ACHN (cell line): ENCODE measurements around the gene ZDHHC11B.
"Not testable (repeated sequence)": the region's sequence is repeated elsewhere in the genome, so short reads cannot be mapped to it uniquely, and the experiment has no call there.

Source experiments
- DNase-seq: peaks from one replicate; pipeline ENCODE4 v3.0.0-alpha.2; 2015
- in situ Hi-C: cut with HindIII; loops from 2 replicates; pipeline ENCODE4 v1.10.0; 2017; ENCODE audit warnings: low sequenced_read_pairs, low pct_ligation_motif_present, low pct_unique_long_range_greater_than_20kb

Gene ZDHHC11B

DNA sequence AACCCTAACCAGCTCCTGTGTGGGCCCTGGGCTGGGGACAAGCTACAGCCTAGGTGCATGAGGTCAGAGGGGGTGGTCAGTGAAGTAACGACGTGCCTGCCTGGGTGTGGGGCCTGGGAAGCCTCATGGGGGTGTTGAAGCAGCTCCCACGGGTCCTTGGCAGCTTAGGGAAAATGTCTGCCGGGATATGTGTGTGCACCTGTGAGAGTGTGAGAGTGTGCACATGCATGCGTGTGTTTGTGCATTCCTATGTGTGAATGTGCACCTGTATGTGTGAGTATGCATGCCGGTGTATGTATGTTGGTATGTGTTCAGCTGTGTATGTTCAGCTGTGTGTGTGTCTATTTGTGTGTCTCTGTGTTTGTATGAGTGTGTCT is 3.3 kb upstream of the ZDHHC11B start:
- DNase-seq, in situ Hi-C loops: not testable (repeated sequence)

DNA sequence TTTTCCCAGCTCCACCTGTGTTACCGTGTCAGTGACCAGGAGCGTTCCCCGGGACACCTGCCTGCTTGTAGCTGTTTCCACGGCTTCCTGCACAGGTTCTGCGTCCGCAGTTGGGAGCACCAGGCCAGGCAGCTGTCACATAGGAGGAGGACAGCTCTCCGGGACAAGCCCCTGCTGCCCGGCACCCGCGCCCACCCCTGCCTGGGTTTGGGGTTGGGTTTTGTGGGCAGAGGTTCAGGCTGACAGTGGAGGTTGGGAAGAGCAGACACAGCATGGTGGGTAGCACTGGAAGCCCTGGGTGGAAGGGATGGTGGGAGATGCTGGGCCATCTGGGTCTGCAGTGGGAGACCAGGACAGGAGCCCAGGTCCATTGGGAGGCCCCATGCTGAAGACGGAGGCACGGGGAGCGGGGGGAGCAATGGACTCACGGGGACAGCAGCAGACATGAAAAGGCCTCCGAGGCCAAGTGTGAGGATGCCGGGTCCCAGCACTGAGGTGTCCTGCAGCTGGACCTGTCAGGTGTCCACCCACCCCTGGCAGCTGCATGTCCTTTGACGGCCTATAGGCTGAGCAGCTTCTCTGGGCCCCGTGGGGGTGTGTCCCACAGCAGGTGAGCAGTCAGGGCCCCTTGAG is 2.8 kb upstream of the ZDHHC11B start:
- in situ Hi-C loops = not testable (repeated sequence)

DNA sequence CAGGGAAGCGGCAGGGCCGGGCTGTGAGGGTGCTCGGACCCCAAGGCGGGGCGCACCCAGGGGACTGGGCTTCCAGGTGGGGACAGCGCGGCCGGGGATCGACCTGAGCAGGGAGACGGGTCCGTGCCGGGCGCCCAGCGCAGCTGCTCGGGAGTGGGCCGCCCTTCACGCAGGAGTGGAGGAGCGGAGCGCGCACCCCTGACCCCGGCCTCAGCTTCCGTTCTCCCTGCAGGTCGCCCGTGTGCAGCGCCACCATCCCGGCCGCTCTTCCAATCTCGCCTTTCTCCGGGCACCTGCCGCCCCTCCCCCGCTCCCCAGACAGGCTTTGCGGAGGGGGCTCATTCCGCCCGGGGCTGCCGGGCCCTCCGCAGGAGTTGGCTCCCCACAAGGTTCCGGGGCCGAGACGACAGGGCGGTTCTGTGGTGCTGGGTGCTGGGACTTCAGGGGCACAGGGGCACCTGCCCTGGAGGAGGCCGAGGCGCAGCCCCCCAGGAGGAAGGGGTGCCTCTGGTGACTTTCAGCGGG is 714 bp upstream of the ZDHHC11B start:
- DNase-seq, in situ Hi-C loops: not testable (repeated sequence)

More for the DNA sequence above, 2.8 kb upstream of the ZDHHC11B start:
- DNase-seq = not testable (repeated sequence)

DNA sequence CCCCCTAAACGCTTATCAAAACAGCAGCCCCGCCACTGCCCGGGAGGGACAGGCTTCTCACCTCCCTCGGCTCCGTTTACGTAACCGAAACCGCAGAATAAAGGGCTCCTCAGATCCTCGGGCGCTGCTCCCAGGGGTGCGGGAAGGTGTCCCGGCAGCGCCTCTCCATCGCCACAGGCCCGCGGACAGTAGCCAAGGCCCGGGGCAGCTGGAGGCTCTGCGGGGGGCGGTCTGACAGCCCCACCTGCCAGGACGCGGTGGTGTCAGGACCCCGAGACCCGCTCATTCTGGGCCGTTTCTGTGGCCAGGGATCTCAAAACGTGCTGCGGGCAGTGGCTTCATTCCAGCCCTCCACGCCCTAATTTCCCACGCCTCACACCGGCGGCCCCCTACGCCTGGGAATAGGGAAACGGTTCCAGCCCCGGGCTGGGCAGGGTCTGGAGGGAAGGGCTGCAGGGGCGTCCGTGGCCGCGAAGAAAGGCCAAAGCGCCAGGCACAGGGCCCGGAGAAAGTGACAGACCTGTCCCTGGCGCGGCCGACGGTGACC is 575 bp downstream of the ZDHHC11B start:
- in situ Hi-C loops, DNase-seq: not testable (repeated sequence)

DNA sequence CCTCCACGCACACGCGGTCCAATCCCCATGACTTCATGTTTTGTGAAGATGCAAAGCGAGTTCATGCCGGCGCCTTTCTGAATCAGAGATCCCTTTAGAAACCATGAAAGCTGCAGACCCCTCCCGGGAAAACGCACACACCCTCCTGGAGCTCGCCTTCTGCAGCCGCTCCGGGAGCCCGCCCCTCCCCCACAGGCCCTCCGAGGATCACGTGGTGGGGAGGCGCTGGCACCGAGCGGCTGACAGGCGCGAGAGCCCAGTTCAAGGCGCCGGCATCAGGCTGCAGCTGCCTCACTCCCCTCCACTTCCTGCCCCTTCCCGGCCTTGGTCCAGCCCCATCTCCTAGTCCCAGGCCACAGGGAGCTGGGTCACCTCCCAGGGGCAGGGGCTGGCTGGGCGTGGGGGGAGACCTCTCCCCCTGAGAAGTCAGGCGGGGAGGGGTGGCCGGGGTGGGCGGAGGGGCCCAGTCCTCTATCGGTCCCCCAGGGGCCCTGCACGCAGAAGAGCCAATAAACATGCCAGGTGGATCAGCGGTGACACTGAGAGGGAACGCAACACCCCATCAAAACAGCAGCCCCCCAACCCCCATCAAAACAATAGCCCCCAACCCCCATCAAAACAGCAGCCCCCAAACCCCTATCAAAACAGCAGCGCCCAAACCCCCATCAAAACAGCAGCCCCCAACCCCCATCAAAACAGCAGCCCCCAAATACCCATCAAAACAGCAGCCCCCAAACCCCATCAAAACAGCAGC is 1.3 kb downstream of the ZDHHC11B start:
- in situ Hi-C loops, DNase-seq: not testable (repeated sequence)

DNA sequence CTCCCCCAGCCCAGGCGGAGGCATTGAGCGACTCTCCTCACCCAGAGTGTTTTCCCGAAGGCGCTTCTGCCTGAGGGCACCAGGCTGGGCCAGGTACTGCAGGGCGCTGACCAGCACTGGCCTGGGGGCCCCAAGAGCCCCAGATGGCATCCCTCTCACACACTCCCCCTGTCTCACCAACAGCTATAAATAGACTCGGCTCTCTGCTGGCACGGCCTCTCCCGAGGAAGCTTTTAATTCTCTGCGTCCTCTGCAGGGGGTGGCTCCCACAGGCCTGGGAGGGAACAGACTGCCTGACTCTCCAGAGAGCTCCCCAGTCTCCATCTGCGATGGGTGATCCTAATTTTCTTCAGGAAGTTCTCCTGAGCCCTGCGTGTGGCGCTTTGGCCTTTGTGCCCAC is 2.2 kb downstream of the ZDHHC11B start:
- DNase-seq, in situ Hi-C loops: not testable (repeated sequence)

DNA sequence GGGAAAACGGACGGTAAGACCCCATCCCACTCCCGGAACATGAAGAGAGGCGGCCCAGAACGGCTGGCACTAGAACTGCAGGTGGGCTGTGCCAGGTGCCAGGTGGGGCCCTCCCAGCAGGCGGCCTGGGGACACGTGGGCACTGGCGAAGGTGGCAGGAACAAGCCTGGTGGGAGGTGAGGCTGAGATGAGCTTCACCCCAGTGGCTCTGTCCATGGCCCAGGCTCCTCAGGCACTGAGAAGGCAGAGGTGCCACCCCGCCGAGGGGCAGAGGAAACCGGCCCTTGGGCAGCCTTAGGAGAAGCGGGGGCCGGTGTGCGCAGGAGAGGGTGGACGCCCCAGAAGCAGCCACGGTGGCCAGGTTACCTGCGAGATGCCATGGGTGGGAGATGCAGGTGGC is 4.0 kb downstream of the ZDHHC11B start:
- DNase-seq, in situ Hi-C loops: not testable (repeated sequence)

DNA sequence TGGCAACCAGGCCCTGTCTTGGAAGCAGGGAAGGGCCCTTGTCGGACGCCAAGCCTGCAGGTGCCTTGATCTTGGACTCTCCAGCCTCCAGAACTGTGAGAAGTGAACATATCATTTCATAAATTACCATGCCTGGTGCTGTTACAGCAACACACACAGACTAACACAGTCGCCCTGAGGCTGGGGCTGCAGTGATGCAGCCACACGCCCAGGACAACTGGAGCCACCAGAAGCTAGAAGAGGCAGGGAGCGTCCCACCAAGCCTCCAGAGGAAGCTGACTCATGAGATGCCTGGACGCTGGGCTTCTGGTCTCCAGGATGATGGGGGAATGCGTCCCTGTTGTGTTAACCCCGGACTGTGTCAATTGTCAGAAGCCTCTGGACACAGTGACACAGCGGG is 5.6 kb downstream of the ZDHHC11B start:
- in situ Hi-C loops, DNase-seq: not testable (repeated sequence)

DNA sequence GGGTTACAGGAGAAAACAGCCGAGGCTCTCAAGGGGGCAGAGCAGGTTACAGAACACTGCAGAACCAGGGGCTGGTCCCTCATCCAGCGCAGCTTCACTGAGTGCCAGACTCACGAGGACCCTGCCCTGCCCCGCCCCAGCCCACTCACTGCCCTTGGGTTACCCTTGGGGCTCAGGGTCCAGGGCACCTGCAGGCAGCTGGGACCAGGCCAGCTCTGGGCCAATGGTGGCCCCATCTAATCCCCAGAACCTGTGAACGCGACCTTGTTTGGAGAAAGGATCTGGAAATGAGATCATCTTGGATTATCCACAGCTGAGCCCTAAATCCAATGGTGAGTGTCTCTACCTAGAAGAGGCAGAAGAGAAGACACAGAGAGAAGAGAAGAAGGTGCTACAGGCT is 6.1 kb downstream of the ZDHHC11B start:
- in situ Hi-C loops, DNase-seq: not testable (repeated sequence)

DNA sequence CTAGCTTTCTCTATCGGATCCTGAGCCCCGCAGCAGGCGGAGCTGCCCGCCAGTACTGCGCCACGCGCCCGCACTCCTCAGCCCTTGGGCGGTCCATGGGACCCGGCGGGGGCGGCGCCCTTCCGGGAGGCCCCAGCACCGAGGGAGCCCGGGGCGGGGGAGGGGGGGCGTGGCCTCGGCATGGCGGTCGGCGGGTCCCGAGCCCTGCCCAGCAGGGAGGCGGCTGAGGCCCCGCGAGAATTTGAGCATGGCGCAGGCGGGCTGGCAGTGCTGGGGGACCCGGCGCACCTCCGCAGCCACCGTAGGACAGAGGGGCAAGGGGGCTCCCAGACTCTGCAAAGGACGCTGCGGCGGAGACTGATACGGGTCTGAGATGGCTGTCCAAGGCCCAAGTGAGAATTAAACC is 6.8 kb downstream of the ZDHHC11B start:
- in situ Hi-C loops = no loop called here
- DNase-seq = no peak

DNA sequence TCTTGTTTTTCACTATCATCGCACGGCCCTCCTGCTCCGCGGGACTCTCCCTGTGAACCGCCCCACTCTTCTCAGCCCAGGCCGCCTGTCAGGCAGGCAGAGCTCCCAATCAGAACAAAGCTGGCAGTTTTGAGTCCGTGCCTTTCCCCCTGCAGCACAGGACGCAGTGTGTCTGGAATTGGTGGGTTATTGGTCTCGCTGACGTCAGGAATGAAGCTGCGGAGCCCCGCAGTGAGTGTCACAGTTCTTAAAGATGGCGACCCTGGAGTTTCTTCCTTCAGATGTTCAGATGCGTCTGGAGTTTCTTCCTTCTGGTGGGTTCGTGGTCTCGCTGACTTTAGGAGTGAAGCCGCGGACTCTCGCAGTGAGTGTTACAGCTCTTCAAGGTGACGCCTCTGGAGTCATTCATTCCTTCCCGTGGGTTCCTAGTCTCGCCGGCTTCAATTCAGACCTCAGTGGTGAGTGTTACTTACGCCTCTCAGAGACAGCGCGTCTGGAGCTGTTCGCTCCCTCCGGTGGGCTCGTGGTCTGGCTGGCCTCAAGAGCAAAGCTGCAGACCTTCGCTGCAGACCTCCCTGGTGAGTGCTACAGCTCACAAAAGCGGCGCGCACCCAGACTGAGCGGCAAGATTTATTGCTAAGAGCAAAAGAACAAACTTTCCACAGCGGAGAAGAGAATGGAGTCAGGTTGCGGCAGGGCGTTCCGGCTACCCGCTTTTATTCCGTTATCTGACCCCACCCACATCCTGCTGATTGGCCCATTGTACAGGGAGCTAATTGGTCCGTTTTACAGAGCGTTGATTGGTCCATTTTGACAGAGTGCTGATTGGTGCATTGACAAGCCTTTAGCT is 7.4 kb downstream of the ZDHHC11B start:
- no peak for DNase-seq
- in situ Hi-C loops = no loop called here

DNA sequence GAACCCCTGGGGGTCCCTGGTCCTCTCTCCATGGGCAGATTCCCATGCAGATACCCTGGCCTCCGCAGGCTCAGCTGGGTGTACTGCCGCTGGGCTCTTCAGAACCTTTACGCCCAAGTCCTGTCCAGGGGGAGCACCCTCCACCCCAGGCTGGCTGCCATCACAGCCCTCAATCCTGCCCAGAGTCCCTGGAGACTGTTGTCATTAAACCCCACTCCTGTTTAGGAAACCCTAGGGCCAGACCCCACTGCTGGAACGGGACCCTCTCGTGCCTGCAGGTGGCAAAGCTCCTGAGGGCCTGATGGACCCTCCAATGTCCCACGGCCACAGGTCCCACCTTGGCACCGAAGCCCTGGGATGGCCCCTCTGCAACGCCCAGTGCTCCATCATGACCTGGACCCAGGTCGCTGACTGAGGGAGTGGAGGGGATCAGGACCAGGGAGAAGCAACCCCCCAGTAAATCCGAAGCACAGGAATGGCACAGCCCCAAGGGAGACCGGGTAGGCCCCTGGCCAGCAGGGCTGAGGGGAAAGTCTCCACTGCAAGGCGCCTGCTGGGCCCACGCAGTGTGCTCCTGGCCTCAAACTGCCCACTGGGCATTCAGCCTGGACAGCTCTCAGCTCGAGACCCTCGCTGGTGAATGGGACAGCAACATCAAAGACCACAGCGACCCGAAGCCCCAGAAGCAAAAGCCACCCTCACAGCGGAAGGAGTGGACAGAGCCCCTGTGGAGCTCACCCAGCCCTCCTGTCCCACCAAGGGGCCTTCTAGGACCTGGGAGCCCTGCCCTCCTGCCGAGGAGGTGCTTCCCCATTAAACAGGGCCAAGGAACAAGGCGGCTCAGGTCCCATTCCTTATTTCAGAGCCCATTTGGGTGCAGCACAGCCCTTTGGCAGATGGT is 8.3 kb downstream of the ZDHHC11B start:
- DNase-seq = no peak
- in situ Hi-C loops = no loop called here

DNA sequence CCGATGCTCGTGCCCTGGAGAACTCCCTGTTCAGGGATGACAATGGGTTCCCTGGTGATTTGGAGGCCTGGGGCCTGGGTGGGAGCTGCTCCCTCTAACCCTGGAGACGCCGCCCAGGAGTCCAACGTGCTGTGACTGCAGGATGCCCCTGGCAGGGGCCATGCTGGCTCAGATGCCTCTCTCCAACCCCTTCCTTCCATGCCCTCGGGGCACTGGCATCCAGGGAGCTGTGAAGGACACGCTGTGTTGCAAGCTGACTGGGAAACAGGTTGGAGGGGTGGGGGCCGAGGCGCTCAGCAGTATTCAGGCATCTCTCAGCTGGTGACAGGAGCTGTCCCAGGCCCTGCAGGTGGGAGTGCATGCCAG is 9.0 kb downstream of the ZDHHC11B start:
- in situ Hi-C loops = not testable (repeated sequence)

DNA sequence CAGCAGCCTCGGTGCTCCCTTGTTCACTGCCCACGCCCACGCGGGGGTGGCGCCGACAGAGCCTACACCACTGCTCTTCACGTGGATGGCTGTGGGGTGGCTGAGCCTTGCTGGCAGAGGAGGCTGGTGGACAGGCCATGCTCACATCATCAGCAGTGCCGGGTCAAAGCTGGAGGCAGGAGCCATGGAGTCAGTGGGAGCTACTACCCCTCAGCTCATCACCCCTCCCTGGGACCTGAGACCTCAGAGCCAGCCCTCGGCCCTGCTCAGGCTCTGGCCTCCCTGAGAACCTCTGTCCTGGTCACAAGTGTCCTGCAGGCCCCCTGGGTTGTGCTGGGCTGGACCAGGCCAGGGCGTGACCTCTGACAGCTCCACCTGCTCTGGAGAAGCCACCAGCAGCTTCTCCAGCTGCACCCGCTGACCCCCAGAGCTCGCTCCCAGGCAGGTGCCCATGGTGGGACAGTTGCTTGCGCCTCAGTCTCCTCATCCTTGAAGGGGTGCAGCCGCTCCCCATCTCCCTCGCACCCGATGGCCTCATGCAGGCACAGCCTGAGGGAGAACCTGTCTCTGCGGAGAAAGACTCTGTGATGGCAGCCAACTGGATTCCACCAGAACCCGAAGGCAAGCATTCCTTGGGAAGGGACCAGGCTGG is 9.5 kb downstream of the ZDHHC11B start:
- DNase-seq = not testable (repeated sequence)

More for the DNA sequence above, 9.0 kb downstream of the ZDHHC11B start:
- not testable (repeated sequence) for DNase-seq

DNA sequence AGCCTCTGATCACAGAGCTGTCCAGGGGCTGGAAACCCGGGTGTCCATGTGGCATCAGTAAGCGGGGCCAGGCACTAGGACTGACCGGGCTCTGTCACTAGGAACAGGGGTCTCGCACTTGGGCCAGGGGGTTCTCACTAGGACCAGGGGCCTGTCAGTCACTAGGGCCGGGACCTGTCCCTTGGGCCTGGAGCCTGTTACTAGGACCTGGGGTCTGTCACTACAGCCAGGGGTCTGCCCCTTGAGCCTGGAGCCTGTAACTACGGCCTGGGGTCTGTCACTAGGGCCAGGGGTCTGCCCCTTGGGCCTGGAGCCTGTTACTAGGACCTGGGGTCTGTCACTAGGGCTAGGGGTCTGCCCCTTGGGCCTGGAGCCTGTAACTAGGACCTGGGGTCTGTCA is 10.2 kb downstream of the ZDHHC11B start:
- in situ Hi-C loops, DNase-seq: not testable (repeated sequence)

More for the DNA sequence above, 9.5 kb downstream of the ZDHHC11B start:
- in situ Hi-C loops = not testable (repeated sequence)

DNA sequence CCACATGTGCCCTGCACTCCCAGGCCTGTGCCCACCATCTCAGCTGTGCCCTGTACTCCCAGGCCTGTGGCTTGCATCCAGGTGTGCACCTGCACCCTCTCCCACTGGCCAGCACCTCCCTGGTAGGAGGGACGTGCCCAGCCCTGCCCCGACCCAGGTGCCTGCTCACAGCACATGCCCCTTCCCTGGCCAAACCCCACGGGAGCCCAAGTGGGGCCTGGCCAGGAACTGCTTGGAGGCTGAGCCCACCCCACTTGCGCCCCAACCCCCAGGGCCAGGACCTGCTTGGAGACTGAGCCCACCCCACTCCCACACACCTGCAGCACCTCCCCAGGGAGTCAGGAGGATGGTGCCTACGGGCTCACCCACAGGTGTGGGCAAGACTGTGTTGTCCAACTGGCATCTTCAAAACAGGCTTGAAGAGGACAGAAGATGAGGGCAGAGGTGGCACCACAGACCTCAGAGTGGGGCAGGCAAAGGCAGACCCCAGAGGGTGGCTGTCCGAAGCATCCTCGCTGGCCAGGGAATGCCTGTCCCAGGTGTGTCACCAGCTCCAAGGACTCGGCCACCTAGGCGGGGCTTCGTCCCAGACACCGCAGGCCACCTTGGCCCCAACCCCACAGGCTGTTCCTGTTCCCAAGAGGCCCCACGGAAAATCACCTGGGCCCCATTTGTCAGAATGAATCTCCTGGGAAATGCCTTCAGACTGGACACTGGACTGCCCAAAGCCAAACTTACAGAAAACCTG is 10.8 kb downstream of the ZDHHC11B start:
- in situ Hi-C loops = no loop called here
- no peak for DNase-seq

DNA sequence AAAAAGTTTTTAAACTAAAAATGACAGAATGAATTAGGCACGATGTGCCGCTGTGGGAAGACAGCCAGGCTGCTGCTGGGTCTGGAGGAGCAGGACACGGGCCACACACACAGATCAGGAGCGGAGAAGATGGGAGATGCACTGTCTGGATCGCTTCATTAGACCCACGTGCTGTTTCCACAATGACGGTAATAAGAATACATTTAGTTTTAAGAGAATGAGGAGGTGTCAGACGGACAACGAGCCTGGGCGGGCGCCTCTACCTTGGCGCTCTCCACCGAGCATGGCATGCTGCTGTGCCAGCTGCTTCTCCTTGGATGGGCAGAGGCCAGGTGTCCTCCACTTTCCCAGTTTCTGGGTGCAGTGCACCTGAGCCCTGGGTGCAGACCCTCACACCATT is 11.6 kb downstream of the ZDHHC11B start:
- DNase-seq, in situ Hi-C loops: not testable (repeated sequence)
